Spinal cord (tissue), 10 donors: Measurements from ENCODE around the gene AFTPH. TPM values are rescaled to one million over a fixed set of nuclear protein-coding genes. Genes with fewer than 3 reads are reported as not detected.

Source experiments
- DNase-seq, 6 donors: peaks; one replicate each; pipeline versions ENCODE4 v3.0.0 to v3.0.0-alpha.2; 2013 to 2015; ENCODE audit warnings: low spot score in 6 of 6, low read depth in 4 of 6
- H3K27ac ChIP-seq: one replicate; pipeline ENCODE4 v1.5.1; 2013; ENCODE audit warnings: low read depth, low read length, control low read depth
- H3K27me3 ChIP-seq: one replicate; pipeline ENCODE4 v1.6.1; 2013; ENCODE audit warnings: low read length; ENCODE audit not compliant: control insufficient read depth, insufficient read depth
- H3K36me3 ChIP-seq: one replicate; pipeline ENCODE4 v1.6.1; 2013; ENCODE audit warnings: low read length; ENCODE audit not compliant: control insufficient read depth, insufficient read depth
- H3K4me1 ChIP-seq: one replicate; pipeline ENCODE4 v1.6.1; 2013; ENCODE audit warnings: low read length; ENCODE audit not compliant: control insufficient read depth, insufficient read depth
- H3K4me3 ChIP-seq: one replicate; pipeline ENCODE4 v1.5.1; 2013; ENCODE audit warnings: low read depth, low read length, control low read depth
- H3K9me3 ChIP-seq: one replicate; pipeline ENCODE4 v1.6.1; 2013; ENCODE audit warnings: low read length; ENCODE audit not compliant: control insufficient read depth, insufficient read depth
- WGBS: methylation state at CpG from one replicate; pipeline ENCODE4 v1.1.5; 2013; ENCODE audit warnings: missing lambda C conversion rate; ENCODE audit not compliant: insufficient coverage; 5-methylcytosine and 5-hydroxymethylcytosine counted together
- polyA plus RNA-seq, 2 donors: library from polyadenylated mRNA; unstranded; fragments of 120-200 nt; gene quantifications; one replicate each; pipeline ENCODE4 v1.2.1, GENCODE V29; 2013; ENCODE audit not compliant: insufficient read length in 2 of 2
- total RNA-seq, 2 donors: library from RNA; depleted of rRNA in 1 of 2; stranded (reverse); fragments of 120-200 nt in 1 of 2; fragments of >200 nt in 1 of 2; gene quantifications; one replicate each; pipeline versions ENCODE4 v1.2.3 to v1.2.4, GENCODE V29; 2013 to 2014
- donor health status: healthy.

AFTPH gene
- total and polyA plus RNA-seq, 4 donors = 38.0 to 63.6 (median 50.6) TPM

- WGBS = no CpG with 5 or more reads among the region's 1 CpG
Measured at GRCh38 chr2:64535024-64535423, 10.9 kb downstream of the AFTPH start.

GRCh38 chr2:64537991-64538390, 13.9 kb downstream of the AFTPH start:
- no peaks in the 10 kb centered on the region for H3K4me1 ChIP-seq
- no peak overlapping the region for H3K27ac ChIP-seq
- no peaks in the 10 kb centered on the region for H3K36me3 ChIP-seq
- no peaks in the 10 kb centered on the region for H3K27me3 ChIP-seq
- WGBS = no CpG with 5 or more reads among the region's 2 CpGs
- no peak for DNase-seq
- no peaks in the 10 kb centered on the region for H3K9me3 ChIP-seq
- H3K4me3 ChIP-seq = no peak overlapping the region

More at GRCh38 chr2:64535024-64535423, 10.9 kb downstream of the AFTPH start:
- no peak for DNase-seq
- no peaks in the 10 kb centered on the region for H3K36me3 ChIP-seq
- no peaks in the 10 kb centered on the region for H3K9me3 ChIP-seq
- H3K27ac ChIP-seq = no peak overlapping the region
- no peaks in the 10 kb centered on the region for H3K27me3 ChIP-seq
- H3K4me1 ChIP-seq = no peaks in the 10 kb centered on the region
- H3K4me3 ChIP-seq = no peak overlapping the region

- H3K9me3 ChIP-seq = no peaks in the 10 kb centered on the region
- DNase-seq = no peak
- no peaks in the 10 kb centered on the region for H3K4me1 ChIP-seq
- H3K27me3 ChIP-seq = no peaks in the 10 kb centered on the region
- no peak overlapping the region for H3K4me3 ChIP-seq
- no peaks in the 10 kb centered on the region for H3K36me3 ChIP-seq
- no peak overlapping the region for H3K27ac ChIP-seq
- WGBS = 67% methylated on average over 2 of the region's 3 CpGs
Measured at GRCh38 chr2:64538764-64539433, 14.8 kb downstream of the AFTPH start.

- H3K36me3 ChIP-seq = no peaks in the 10 kb centered on the region
- H3K27ac ChIP-seq = no peak overlapping the region
- H3K4me1 ChIP-seq = no peaks in the 10 kb centered on the region
- no peaks in the 10 kb centered on the region for H3K9me3 ChIP-seq
- H3K27me3 ChIP-seq = no peaks in the 10 kb centered on the region
- WGBS = no CpG with 5 or more reads among the region's 3 CpGs
- H3K4me3 ChIP-seq = no peak overlapping the region
- no peak for DNase-seq
Measured at GRCh38 chr2:64540615-64541014, 16.5 kb downstream of the AFTPH start.

- Histone ChIP-seq H3K27ac (no peak overlapping the region), H3K36me3 (no peaks in the 10 kb centered on the region), H3K9me3 (no peaks in the 10 kb centered on the region), H3K4me1 (no peaks in the 10 kb centered on the region), H3K4me3 (no peak overlapping the region), H3K27me3 (no peaks in the 10 kb centered on the region)
- DNase-seq = no peak
- no CpG with 5 or more reads among the region's 2 CpGs for WGBS
Measured at GRCh38 chr2:64541547-64541946, 17.4 kb downstream of the AFTPH start.

- H3K36me3 ChIP-seq = no peaks in the 10 kb centered on the region
- H3K4me3 ChIP-seq = no peak overlapping the region
- H3K4me1 ChIP-seq = no peaks in the 10 kb centered on the region
- H3K27me3 ChIP-seq = no peaks in the 10 kb centered on the region
- H3K9me3 ChIP-seq = no peaks in the 10 kb centered on the region
- H3K27ac ChIP-seq = no peak overlapping the region
- DNase-seq = no peak
- no CpG with 5 or more reads among the region's 5 CpGs for WGBS
Measured at GRCh38 chr2:64542071-64543007, 18.2 kb downstream of the AFTPH start.

- no peaks in the 10 kb centered on the region for H3K27me3 ChIP-seq
- no peaks in the 10 kb centered on the region for H3K36me3 ChIP-seq
- H3K4me1 ChIP-seq = no peaks in the 10 kb centered on the region
- DNase-seq = no peak
- no peak overlapping the region for H3K27ac ChIP-seq
- H3K9me3 ChIP-seq = no peaks in the 10 kb centered on the region
- no peak overlapping the region for H3K4me3 ChIP-seq
Measured at GRCh38 chr2:64543008-64543697, 19.0 kb downstream of the AFTPH start.

GRCh38 chr2:64548761-64549160, 24.6 kb downstream of the AFTPH start:
- Histone ChIP-seq H3K4me3 (no peak overlapping the region), H3K4me1 (no peaks in the 10 kb centered on the region), H3K27me3 (no peaks in the 10 kb centered on the region), H3K27ac (no peak overlapping the region), H3K9me3 (peaks cover 1% of the 10 kb centered on the region), H3K36me3 (no peaks in the 10 kb centered on the region)
- 33% methylated on average over 1 of the region's 3 CpGs for WGBS
- DNase-seq = peak in 1 of 6 donors; percentile 10

GRCh38 chr2:64550042-64550441, 25.9 kb downstream of the AFTPH start:
- no peaks in the 10 kb centered on the region for H3K27me3 ChIP-seq
- H3K9me3 ChIP-seq = peaks cover 1% of the 10 kb centered on the region
- WGBS = no CpG with 5 or more reads among the region's 1 CpG
- H3K27ac ChIP-seq = no peak overlapping the region
- H3K4me1 ChIP-seq = no peaks in the 10 kb centered on the region
- no peak for DNase-seq
- H3K4me3 ChIP-seq = no peak overlapping the region
- no peaks in the 10 kb centered on the region for H3K36me3 ChIP-seq
